GM12891 (cell line): Measurements from ENCODE around the gene MOGAT3.
"Not testable (repeated sequence)": the region's sequence is repeated elsewhere in the genome, so short reads cannot be mapped to it uniquely, and the experiment has no call there.

Experiments used
- DNase-seq: peaks from one replicate; pipeline ENCODE4 v3.0.0; 2011; ENCODE audit warnings: low spot score; ENCODE audit not compliant: insufficient read length
- FAIRE-seq: peaks from 2 replicates; lab custom pipeline; 2011; peaks lifted over from hg19 to GRCh38; lab: Jason Lieb, UNC
- PAX5 ChIP-seq: IDR thresholded peaks from 2 replicates; pipeline ENCODE4 v1.6.1; 2011; ENCODE audit warnings: low read length, moderate library complexity, mild to moderate bottlenecking; ENCODE audit not compliant: insufficient read depth, severe bottlenecking
- POLR2A ChIP-seq: IDR thresholded peaks from 2 replicates; pipeline ENCODE4 v1.6.1; 2011; ENCODE audit warnings: low read depth, low read length, control low read depth
- POLR2AphosphoS5 ChIP-seq: IDR thresholded peaks from 2 replicates; pipeline ENCODE4 v1.6.1; 2011; ENCODE audit warnings: low read depth, low read length, control low read depth
- POU2F2 ChIP-seq: IDR thresholded peaks from 2 replicates; pipeline ENCODE4 v1.6.1; 2011; ENCODE audit warnings: low read depth, mild to moderate bottlenecking, control low read depth, low read length, moderate library complexity
- SPI1 ChIP-seq: IDR thresholded peaks from 2 replicates; pipeline ENCODE4 v1.6.1; 2011; ENCODE audit warnings: low read depth, low read length, control low read depth
- TAF1 ChIP-seq: IDR thresholded peaks from 2 replicates; pipeline ENCODE4 v1.6.1; 2011; ENCODE audit warnings: low read depth, low read length, control low read depth

MOGAT3 gene

GRCh38 chr7:101207459-101207858 is 6.6 kb upstream of the MOGAT3 start:
- TF ChIP-seq TAF1 (no peak), PAX5 (no peak), SPI1 (no peak), POU2F2 (no peak), POLR2A (no peak), POLR2AphosphoS5 (no peak)
- FAIRE-seq (no peak), DNase-seq (no peak)

- no peak for DNase-seq
- FAIRE-seq, result no peak
- TF ChIP-seq POLR2A (no peak), PAX5 (no peak)
These were observed 5.8 kb upstream of the MOGAT3 start for GRCh38 chr7:101206665-101207042.

DNA sequence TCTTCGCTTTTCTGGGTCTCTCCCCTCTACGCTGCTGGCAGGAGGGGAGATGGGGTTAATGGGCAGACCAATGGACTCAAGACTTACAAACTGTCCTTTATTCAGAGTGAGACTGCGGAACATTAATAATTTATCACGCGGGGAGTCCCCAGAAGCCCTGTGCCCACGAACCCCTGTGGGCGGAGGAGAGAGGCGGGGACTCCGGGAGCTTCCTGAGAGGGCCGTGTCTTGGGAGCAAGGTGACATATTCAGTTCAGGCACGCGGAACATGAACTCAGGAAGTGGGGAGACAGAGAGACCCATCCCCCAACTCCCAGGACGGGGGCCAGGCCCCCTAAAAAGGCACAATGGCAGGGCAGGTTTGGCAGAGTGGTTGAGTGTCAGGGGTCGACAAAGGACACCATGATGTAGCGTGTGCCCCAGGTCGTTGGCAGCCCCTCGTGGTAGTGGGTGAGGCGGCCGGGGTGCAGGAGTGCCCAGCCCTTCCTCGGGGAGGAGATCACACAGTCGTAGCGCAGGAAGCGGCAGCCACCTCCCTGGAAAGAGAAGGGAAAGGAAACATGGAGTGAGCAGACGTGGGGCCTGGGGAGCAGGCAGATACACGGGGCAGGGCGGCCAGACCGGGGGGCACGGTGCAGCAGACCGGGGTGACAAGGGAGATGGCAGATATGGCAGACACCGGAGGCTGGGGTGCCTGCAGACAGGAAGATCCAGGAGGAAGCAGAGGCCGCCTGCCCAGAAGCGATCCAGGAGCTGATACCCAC is 5.2 kb upstream of the MOGAT3 start:
- DNase-seq, result no peak
- FAIRE-seq, result no peak
- TF ChIP-seq PAX5 (no peak), SPI1 (no peak), POLR2A (no peak), POLR2AphosphoS5 (no peak), TAF1 (no peak), POU2F2 (no peak)

DNA sequence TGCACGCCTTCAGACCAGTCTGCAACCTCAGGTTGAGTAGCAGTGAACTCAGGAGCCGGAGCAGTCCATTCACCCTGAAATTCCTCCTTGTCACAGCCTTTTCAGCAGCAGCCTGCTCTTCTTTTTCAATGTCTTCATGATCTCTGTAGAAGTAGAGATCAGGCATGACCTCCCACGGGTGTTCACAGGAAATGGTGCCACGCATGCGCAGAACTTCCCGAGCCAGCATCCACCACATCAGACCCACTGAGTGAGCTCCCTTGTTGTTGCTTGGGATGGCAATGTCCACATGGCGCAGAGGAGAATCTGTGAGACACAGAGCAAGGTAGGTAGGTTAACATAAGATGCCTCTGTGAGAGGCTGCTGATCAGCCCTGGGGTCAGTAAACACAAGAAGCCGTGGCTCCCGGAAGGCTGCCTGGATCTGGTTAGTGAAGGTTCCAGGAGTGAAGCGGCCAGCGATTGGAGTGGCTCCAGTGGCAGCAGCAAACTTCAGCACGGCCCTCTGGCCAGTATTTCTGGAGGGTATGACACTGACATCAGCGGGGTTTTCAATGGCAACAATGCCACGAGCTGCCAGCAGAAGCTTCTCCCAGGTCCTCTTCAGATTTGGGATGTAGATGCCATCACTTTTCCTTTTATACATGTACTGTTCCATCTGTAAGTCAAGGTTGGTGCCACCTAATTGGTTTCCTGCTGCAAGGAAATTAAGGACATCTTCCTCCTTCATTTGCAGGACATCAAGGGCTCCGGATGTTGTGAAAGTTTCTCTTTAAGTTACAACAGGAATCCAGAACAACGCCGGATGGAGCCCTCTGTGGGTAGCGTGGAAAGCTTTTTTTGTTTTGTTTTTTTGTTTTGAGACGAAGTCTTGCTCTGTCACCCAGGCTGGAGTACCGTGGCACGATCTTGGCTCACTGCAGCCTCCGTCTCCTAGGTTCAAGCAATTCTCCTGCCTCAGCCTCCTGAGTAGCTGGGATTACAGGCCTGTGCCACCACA is 3.2 kb upstream of the MOGAT3 start:
- DNase-seq, result not testable (repeated sequence)
- peak; percentile 56 for FAIRE-seq

DNA sequence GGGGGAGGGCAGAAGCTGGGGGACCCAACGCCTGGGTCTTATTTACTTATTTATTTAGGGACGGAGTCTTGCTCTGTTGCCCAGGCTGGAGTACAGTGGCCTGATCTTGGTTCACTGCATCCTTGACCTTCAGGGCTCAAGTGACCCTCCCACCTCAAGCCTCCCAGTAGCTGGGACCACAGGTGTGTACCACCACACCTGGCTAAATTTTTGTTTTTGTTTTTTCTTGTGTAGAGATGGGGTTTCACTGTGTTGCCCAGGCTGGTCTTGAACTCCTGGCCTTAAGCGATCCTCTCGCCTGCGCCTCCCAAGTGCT is 1.7 kb upstream of the MOGAT3 start:
- FAIRE-seq (no peak), DNase-seq (no peak)
- no peak for TF ChIP-seq POU2F2
- no peak for TF ChIP-seq TAF1
- no peak for TF ChIP-seq SPI1
- no peak for TF ChIP-seq POLR2A
- no peak for TF ChIP-seq POLR2AphosphoS5

GRCh38 chr7:101201695-101202602 is 1.1 kb upstream of the MOGAT3 start:
- DNase-seq (no peak), FAIRE-seq (no peak)
- TF ChIP-seq POU2F2, result no peak
- TF ChIP-seq TAF1, result no peak
- TF ChIP-seq SPI1, result peak; percentile 38
- no peak for TF ChIP-seq POLR2A
- TF ChIP-seq POLR2AphosphoS5, result no peak
- no peak for TF ChIP-seq PAX5

GRCh38 chr7:101200504-101200861 is 353 bp downstream of the MOGAT3 start:
- FAIRE-seq (no peak), DNase-seq (no peak)
- TF ChIP-seq POU2F2, result no peak
- no peak for TF ChIP-seq TAF1
- TF ChIP-seq SPI1, result no peak
- no peak for TF ChIP-seq PAX5
- TF ChIP-seq POLR2A, result no peak
- no peak for TF ChIP-seq POLR2AphosphoS5

DNA sequence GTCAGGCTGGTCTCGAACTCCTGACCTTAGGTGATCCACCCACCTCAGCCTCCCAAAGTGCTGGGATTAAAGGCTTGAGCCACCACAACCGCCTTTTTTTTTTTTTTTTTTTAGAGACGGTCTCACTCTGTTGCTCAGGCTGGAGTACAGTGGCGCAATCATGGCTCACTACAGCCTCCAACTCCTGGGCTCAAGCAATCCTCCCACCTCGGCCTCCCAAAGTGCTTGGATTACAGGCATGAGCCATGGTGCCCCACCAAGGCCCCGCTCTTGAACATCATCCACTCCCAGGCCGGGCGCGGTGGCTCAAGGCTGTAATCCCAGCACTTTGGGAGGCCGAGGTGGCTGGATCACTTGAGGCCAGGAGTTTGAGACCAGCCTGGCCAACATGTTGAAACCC is 1.3 kb downstream of the MOGAT3 start:
- not testable (repeated sequence) for DNase-seq, FAIRE-seq

DNA sequence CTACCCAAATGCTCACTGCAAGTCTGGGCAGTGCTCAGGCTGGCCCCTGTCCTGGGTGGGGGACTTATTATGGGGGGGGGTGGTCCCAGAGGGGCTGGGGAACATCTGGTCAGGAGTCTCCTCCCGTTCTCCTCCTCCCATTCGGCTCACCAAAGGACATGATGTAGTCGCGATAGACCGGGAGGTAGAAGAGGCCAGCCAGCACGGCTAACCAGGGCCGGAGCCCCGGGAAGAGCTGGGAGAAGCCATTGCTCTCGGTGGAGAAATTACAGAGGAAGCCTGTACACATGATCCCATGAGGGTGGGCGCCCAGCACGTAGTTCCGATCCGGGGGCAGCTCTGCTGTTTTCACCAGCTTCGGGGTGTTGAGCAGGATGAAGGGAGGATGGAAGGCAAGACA is 2.4 kb downstream of the MOGAT3 start:
- no peak for FAIRE-seq

GRCh38 chr7:101197991-101198390 is 2.8 kb downstream of the MOGAT3 start:
- DNase-seq (no peak), FAIRE-seq (no peak)
- TF ChIP-seq POLR2AphosphoS5 (no peak), POLR2A (no peak), TAF1 (no peak), SPI1 (no peak), PAX5 (no peak), POU2F2 (no peak)

More for the DNA sequence above, 2.4 kb downstream of the MOGAT3 start:
- TF ChIP-seq SPI1 (no peak), PAX5 (no peak), TAF1 (no peak), POLR2AphosphoS5 (no peak), POU2F2 (no peak)
- no peak for DNase-seq
